GM04503 (cell line): ENCODE results near the gene MAMLD1.

Source experiments
- DNase-seq: peaks from one replicate; pipeline ENCODE4 v3.0.0-alpha.2; 2012; ENCODE audit warnings: low read depth

MAMLD1 gene

GRCh38 chrX:150459196-150459595 lies 96.1 kb downstream of the MAMLD1 start:
- no peak for DNase-seq

GRCh38 chrX:150460063-150460462 lies 96.9 kb downstream of the MAMLD1 start:
- no peak for DNase-seq

GRCh38 chrX:150460781-150461180 lies 97.7 kb downstream of the MAMLD1 start:
- DNase-seq, result no peak

- no peak for DNase-seq
Measured at GRCh38 chrX:150463566-150463965, 100.4 kb downstream of the MAMLD1 start.

- no peak for DNase-seq
Measured at GRCh38 chrX:150464001-150464400, 100.9 kb downstream of the MAMLD1 start.

GRCh38 chrX:150465326-150465725 lies 102.2 kb downstream of the MAMLD1 start:
- no peak for DNase-seq

GRCh38 chrX:150465881-150466775 lies 103.0 kb downstream of the MAMLD1 start:
- DNase-seq, result no peak

GRCh38 chrX:150472306-150472705 lies 109.2 kb downstream of the MAMLD1 start:
- no peak for DNase-seq

GRCh38 chrX:150473371-150473770 lies 110.3 kb downstream of the MAMLD1 start:
- no peak for DNase-seq

GRCh38 chrX:150475461-150475860 lies 112.3 kb downstream of the MAMLD1 start:
- no peak for DNase-seq

GRCh38 chrX:150476164-150476699 lies 113.1 kb downstream of the MAMLD1 start:
- DNase-seq, result no peak

- no peak for DNase-seq
Measured at GRCh38 chrX:150477371-150477770, 114.3 kb downstream of the MAMLD1 start.

- DNase-seq, result no peak
Measured at GRCh38 chrX:150478496-150479492, 115.7 kb downstream of the MAMLD1 start.

GRCh38 chrX:150482537-150483206 lies 119.6 kb downstream of the MAMLD1 start:
- no peak for DNase-seq

- DNase-seq, result no peak
Measured at GRCh38 chrX:150483356-150483985, 120.4 kb downstream of the MAMLD1 start.

- DNase-seq, result no peak
Measured at GRCh38 chrX:150486011-150486410, 122.9 kb downstream of the MAMLD1 start.

- DNase-seq, result no peak
Measured at GRCh38 chrX:150487369-150488094, 124.4 kb downstream of the MAMLD1 start.

- no peak for DNase-seq
Measured at GRCh38 chrX:150489359-150490015, 126.4 kb downstream of the MAMLD1 start.

GRCh38 chrX:150495496-150495895 lies 132.4 kb downstream of the MAMLD1 start:
- DNase-seq, result no peak

GRCh38 chrX:150499240-150499639 lies 136.1 kb downstream of the MAMLD1 start:
- no peak for DNase-seq
